GDM1 (cell line): ENCODE results near the gene ZNF547.
"Not testable (repeated sequence)": the region's sequence is repeated elsewhere in the genome, so short reads cannot be mapped to it uniquely, and the experiment has no call there.

Experiments used
- DNase-seq: peaks from one replicate; lab custom pipeline; 2025; lab: John Stamatoyannopoulos, UW

Gene ZNF547

GRCh38 chr19:57374647-57375046, 11.3 kb downstream of the ZNF547 start:
- not testable (repeated sequence) for DNase-seq

- DNase-seq: no peak
These were observed 12.8 kb downstream of the ZNF547 start for GRCh38 chr19:57376151-57376550.

GRCh38 chr19:57377498-57378146, 14.3 kb downstream of the ZNF547 start:
- no peak for DNase-seq

GRCh38 chr19:57380923-57381322, 17.6 kb downstream of the ZNF547 start:
- DNase-seq: no peak

GRCh38 chr19:57382806-57383488, 19.6 kb downstream of the ZNF547 start:
- no peak for DNase-seq

- DNase-seq: no peak
These were observed 25.9 kb downstream of the ZNF547 start for GRCh38 chr19:57389194-57389729.

- peak; percentile 98 for DNase-seq
These were observed 26.6 kb downstream of the ZNF547 start, which contains the start of gene ZNF548 for GRCh38 chr19:57389730-57390598. TSS of gene ZNF548 (plus strand) at chr19:57389854. CDS start at chr19:57390100, 246 bp downstream.

GRCh38 chr19:57395710-57396109, 32.4 kb downstream of the ZNF547 start:
- DNase-seq: no peak

GRCh38 chr19:57398868-57399267, 35.5 kb downstream of the ZNF547 start:
- no peak for DNase-seq

- DNase-seq: no peak
These were observed 40.6 kb downstream of the ZNF547 start for GRCh38 chr19:57403737-57404563.

GRCh38 chr19:57406516-57407123, 43.3 kb downstream of the ZNF547 start:
- peak; percentile 12 for DNase-seq

GRCh38 chr19:57410877-57411671, 47.7 kb downstream of the ZNF547 start, which contains the start of gene ZNF17:
TSS of gene ZNF17 (plus strand) at chr19:57411161. CDS start at chr19:57413616, 2,455 bp downstream.
- DNase-seq: peak; percentile 83

- DNase-seq: no peak
These were observed 56.1 kb downstream of the ZNF547 start for GRCh38 chr19:57419439-57419838.

GRCh38 chr19:57421037-57421436, 57.7 kb downstream of the ZNF547 start:
- no peak for DNase-seq
